Heart right ventricle (tissue), 16 donors: ENCODE measurements around the gene HLF. TPM values are rescaled to one million over a fixed set of nuclear protein-coding genes. Genes with fewer than 3 reads are reported as not detected.
A peak's percentile ranks its signal among the peaks of the same experiment; 100 is the strongest.

Source experiments
- ATAC-seq, 8 donors: fragments of 200-7000 bp; cut with Tn5 transposase; one replicate each; pipeline ENCODE4 v1.9.1; 2020; ENCODE audit warnings: mild to moderate bottlenecking in 8 of 8, moderate library complexity in 8 of 8, moderate number of reproducible peaks in 1 of 8
- DNase-seq, 2 donors: peaks; one replicate each; pipeline ENCODE4 v3.0.0-alpha.2; 2020
- H3K27ac ChIP-seq, 10 donors: fragments of 200-600 bp; sonication (generic) in 2 of 10; one replicate each; pipeline versions ENCODE4 v1.5.0 to v1.8.0; 2020 to 2022; ENCODE audit warnings: mild to moderate bottlenecking in 3 of 10
- H3K27me3 ChIP-seq, 7 donors: fragments of 200-600 bp; one replicate each; pipeline ENCODE4 v1.8.0; 2021 to 2022; ENCODE audit warnings: mild to moderate bottlenecking in 2 of 7
- H3K36me3 ChIP-seq, 9 donors: fragments of 200-600 bp; sonication (generic) in 1 of 9; one replicate each; pipeline versions ENCODE4 v1.5.0 to v1.8.0; 2020 to 2022; ENCODE audit warnings: mild to moderate bottlenecking in 2 of 9
- H3K4me1 ChIP-seq, 9 donors: fragments of 200-600 bp; sonication (generic) in 1 of 9; one replicate each; pipeline versions ENCODE4 v1.5.0 to v1.8.0; 2020 to 2022; ENCODE audit warnings: mild to moderate bottlenecking in 4 of 9
- H3K4me3 ChIP-seq, 10 donors: fragments of 200-600 bp; sonication (generic) in 2 of 10; one replicate each; pipeline versions ENCODE4 v1.5.0 to v1.8.0; 2020 to 2022; ENCODE audit warnings: mild to moderate bottlenecking in 7 of 10, moderate library complexity in 2 of 10
- H3K9me3 ChIP-seq, 11 donors: fragments of 200-600 bp in 10 of 11; sonication (generic) in 2 of 11; one replicate each; pipeline versions ENCODE4 v1.5.0 to v1.8.0; 2013 to 2022; ENCODE audit warnings: mild to moderate bottlenecking in 2 of 11, control low read depth in 1 of 11, moderate library complexity in 1 of 11
- WGBS, 2 donors: extraction: QIAGEN DNeasy Blood & Tissue Kit; methylation state at CpG; one replicate each; pipeline ENCODE4 v1.1.7; 2013; ENCODE audit warnings: inconsistent platforms in 1 of 2; 5-methylcytosine and 5-hydroxymethylcytosine counted together
- intact Hi-C, 10 donors: fragments of 100-400 bp; cut with DNase I; formaldehyde crosslinking; loops; one replicate each; pipeline versions ENCODE4 v1.11.1 to v1.14.2; 2022
- polyA plus RNA-seq, 2 donors: library from polyadenylated mRNA; stranded (reverse); fragments of 200-250 nt; gene quantifications; one replicate each; pipeline ENCODE4 v1.2.3, GENCODE V29; 2013
- total RNA-seq, 10 donors: library from RNA; stranded (reverse); fragmentation: NEBNext Ultra II Directional in 3 of 10; extraction: Animal tissue kit (Norgen Biotek cat#: 25700) in 3 of 10; gene quantifications; one replicate each; pipeline versions ENCODE4 v1.2.1 to v1.2.4, GENCODE V29; 2021 to 2023
- TF ChIP-seq, protein P1 (sequence below), 9 donors: fragments of 200-600 bp; sonication (generic) in 2 of 9; IDR thresholded peaks; one replicate each; pipeline versions ENCODE4 v1.5.0 to v1.8.0; 2021 to 2022; ENCODE audit warnings: antibody characterized with exemption in 9 of 9, mild to moderate bottlenecking in 5 of 9, moderate library complexity in 1 of 9
- donor health status: Arrhythmogenic right ventricular cardiomyopathy.
- donor health status: ischemic (EF 13 %, LVEDD 7.1; RV severe dilation, severe dysfunction).
- donor health status: healthy with polysubstance abuse.
- donor health status: DM: no; HTN: yes; CAD: no.
- donor health status: DM: no; HTN: no; CAD: no.
- donor health status: ischemic (EF 25% LVEDD 6.9; RV normal size, moderate dysfunction).
- donor health status: ischemic (EF 25% LVEDD 5.7; RV mildly dilated, moderate dysfunction).
- donor health status: healthy.
- donor health status: DM: yes; HTN: yes; CAD: no.
- donor health status: Ischemic cardiomyopathy.
- donor health status: ischemic (EF 35%, LVEDD 5.7; RV mildly dilated, moderate dysfunction).
- donor health status: nonischemic (EF 11% LVEDD 7.7; RV severe dilation, severe dysfunction).
- donor health status: DM: yes; HTN: yes; CAD: no.
- donor health status: PGD.
- donor health status: ischemic (EF 29% LVEDD 5.4; RV normal size, mild dysfunction).
- donor health status: nonischemic (EF 23%, LVEDD 6.1; RV moderate dilation, normal function).

The HLF gene
- total and polyA plus RNA-seq, 12 donors, result 4.1 to 42.5 (median 30.1) TPM

DNA sequence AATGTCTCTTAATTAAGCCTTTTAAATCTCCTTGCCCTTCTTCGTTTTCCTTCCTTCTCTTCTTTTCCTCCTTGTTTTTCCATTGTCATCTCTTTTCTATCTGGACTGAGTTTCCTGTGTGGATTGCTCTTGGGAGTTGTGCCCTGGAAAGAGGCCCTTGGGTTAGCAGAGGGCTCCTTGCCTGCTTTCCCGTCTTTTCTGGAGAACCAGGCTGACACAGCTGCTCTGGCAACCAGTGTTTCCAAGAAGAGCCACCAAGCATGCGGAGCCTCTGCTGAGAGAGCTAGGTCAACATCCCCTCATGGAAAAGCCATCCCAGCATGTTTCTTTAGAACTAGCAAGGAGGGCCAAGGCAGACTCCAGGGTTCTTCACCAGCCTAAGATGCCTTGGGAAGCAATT, 75.4 kb downstream of the HLF start:
- DNase-seq (peak in 1 of 2 donors; percentile 25), ATAC-seq (peak in 2 of 8 donors; percentile 46 to 49)
- Histone ChIP-seq H3K9me3 (no peaks in the 10 kb centered on the region), H3K4me3 (no peak overlapping the region), H3K27me3 (peaks cover 0 to 4% (median 0%) of the 10 kb centered on the region in 7 donors), H3K27ac (peak overlapping the region in 1 of 10 donors; percentile 7), H3K4me1 (peaks cover 0 to 10% (median 0%) of the 10 kb centered on the region in 9 donors), H3K36me3 (no peaks in the 10 kb centered on the region)
- WGBS, 2 donors, result 48 to 66% methylated on average over 3 of the region's 3 CpGs
- TF ChIP-seq, protein P1, sequence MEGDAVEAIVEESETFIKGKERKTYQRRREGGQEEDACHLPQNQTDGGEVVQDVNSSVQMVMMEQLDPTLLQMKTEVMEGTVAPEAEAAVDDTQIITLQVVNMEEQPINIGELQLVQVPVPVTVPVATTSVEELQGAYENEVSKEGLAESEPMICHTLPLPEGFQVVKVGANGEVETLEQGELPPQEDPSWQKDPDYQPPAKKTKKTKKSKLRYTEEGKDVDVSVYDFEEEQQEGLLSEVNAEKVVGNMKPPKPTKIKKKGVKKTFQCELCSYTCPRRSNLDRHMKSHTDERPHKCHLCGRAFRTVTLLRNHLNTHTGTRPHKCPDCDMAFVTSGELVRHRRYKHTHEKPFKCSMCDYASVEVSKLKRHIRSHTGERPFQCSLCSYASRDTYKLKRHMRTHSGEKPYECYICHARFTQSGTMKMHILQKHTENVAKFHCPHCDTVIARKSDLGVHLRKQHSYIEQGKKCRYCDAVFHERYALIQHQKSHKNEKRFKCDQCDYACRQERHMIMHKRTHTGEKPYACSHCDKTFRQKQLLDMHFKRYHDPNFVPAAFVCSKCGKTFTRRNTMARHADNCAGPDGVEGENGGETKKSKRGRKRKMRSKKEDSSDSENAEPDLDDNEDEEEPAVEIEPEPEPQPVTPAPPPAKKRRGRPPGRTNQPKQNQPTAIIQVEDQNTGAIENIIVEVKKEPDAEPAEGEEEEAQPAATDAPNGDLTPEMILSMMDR (IDR thresholded peaks at IDR 0.05), result no peak
- intact Hi-C loops, result loop anchor here in 3 of 10 donors (10.0 kb wide), 4 partner anchors 85 to 345 kb away; no protein-coding TSS in a partner anchor

DNA sequence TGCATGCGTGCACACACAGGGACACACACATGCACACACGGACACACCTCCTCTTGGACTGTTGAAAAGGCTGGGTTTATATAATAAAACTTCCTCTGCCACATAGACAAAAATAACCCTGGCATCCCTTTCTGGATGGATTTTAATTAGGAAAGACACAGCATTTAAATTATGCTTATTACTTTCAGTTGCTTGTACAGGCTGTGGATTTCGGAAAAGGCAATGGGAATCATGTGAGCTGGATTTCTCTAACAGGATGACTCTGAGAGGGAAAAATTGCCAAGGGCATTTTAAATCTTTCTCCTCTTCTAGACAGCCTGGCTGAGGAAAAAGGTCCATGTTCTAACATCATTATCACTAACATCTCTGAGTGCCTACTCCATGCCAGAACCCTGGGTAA, 75.9 kb downstream of the HLF start:
- ATAC-seq, result no peak
- Histone ChIP-seq H3K4me1 (peaks cover 0 to 10% (median 0%) of the 10 kb centered on the region in 9 donors), H3K9me3 (no peaks in the 10 kb centered on the region), H3K27me3 (peaks cover 0 to 4% (median 0%) of the 10 kb centered on the region in 7 donors), H3K4me3 (no peak overlapping the region), H3K36me3 (no peaks in the 10 kb centered on the region), H3K27ac (no peak overlapping the region)
- TF ChIP-seq, protein P1 (IDR thresholded peaks at IDR 0.05), result no peak
- intact Hi-C loops, result loop anchor here in 3 of 10 donors (10.0 kb wide), 4 partner anchors 86 to 346 kb away; no protein-coding TSS in a partner anchor
- WGBS, 2 donors, result 83 to 90% methylated on average over 3 of the region's 3 CpGs
- no peak for DNase-seq

DNA sequence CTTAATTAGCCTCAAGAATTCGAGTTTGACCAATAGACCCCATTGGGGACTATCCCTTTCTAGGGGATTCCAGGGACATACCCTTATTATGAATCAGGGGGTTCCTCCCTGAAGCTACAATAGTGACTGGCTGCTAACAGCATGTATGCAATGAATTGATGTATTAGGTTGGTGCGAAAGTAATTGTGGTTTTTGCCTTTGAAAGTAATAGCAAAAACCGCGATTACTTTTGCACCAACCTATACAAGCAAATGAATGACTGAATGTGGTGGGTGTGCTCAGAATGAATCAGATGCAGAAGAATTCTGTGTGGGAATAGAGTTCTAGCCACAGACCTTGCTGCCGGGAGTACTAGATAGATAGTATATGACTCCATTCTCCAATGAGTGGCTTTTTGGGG, 76.7 kb downstream of the HLF start:
- TF ChIP-seq, protein P1 (IDR thresholded peaks at IDR 0.05), result no peak
- Histone ChIP-seq H3K4me3 (no peak overlapping the region), H3K9me3 (peaks cover 0 to under 1% (median 0%) of the 10 kb centered on the region in 11 donors), H3K36me3 (no peaks in the 10 kb centered on the region), H3K27ac (no peak overlapping the region), H3K4me1 (peaks cover 0 to 10% (median 0%) of the 10 kb centered on the region in 9 donors), H3K27me3 (peaks cover 0 to 4% (median 0%) of the 10 kb centered on the region in 7 donors)
- WGBS, 2 donors, result 90 to 93% methylated on average over 5 of the region's 5 CpGs
- intact Hi-C loops, result loop anchor here in 3 of 10 donors (10.0 kb wide), 4 partner anchors 87 to 347 kb away; no protein-coding TSS in a partner anchor
- no peak for DNase-seq
- ATAC-seq, result no peak

DNA sequence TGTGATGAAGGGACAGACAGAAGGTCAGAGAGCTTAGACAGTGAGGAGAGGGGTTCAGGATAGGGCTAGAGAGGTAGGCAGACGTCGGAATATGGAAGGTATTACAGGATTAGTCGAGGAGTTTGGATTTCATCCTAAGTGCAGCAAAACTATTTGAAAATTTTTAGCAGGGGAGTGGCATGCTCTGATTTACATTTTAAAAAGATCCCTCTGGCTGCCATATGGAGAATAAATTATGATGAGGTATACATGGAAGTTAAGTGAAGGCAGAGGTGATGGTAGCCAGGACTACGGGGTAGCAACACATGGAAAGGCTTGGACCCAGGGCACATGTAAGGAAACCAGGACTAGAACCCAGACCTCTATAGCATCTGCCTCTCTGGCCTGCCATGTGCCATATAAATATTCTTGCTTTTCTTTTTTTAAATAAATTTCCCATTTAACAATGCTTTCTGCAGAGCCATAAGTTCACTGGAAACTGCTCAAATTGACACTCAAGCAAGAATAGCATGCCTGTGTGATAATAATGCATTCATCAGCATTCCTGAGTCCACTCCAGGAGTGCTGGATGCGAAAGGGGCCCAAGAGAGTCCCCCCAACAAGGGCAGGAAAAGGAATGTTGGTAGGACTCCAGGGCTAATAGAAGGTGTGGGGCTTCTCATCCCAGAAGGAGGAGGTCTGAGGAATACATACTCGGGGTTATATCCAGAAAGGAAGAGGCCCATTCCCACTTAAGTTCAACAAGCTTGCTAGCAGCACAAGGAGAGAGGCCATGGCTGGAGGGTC, 78.2 kb downstream of the HLF start:
- peaks cover 0 to 4% (median 0%) of the 10 kb centered on the region in 7 donors for H3K27me3 ChIP-seq
- no peak overlapping the region for H3K27ac ChIP-seq
- H3K9me3 ChIP-seq, result peaks cover 0 to 6% (median 0%) of the 10 kb centered on the region in 11 donors
- H3K4me1 ChIP-seq, result peaks cover 0 to 10% (median 0%) of the 10 kb centered on the region in 9 donors
- no peak for ATAC-seq
- no peak overlapping the region for H3K4me3 ChIP-seq
- no peaks in the 10 kb centered on the region for H3K36me3 ChIP-seq
- intact Hi-C loops, result loop anchor here in 3 of 10 donors (10.0 kb wide), 4 partner anchors 88 to 348 kb away; no protein-coding TSS in a partner anchor
- DNase-seq, result no peak
- WGBS, 2 donors, result 81 to 82% methylated on average over 6 of the region's 6 CpGs
- TF ChIP-seq, protein P1 (IDR thresholded peaks at IDR 0.05), result no peak
